CD14-positive monocyte (primary cell): ENCODE measurements around the gene EMILIN2. TPM values are rescaled to one million over a fixed set of nuclear protein-coding genes. Genes with fewer than 3 reads are reported as not detected.
"Not testable (repeated sequence)": the region's sequence is repeated elsewhere in the genome, so short reads cannot be mapped to it uniquely, and the experiment has no call there.

Source experiments
- DNase-seq, 3 donors: peaks; one replicate each; pipeline ENCODE4 v3.0.0-alpha.2; 2011 to 2022
- H2AFZ ChIP-seq: 2 replicates; pipeline ENCODE4 v1.6.0; 2012; ENCODE audit warnings: mild to moderate bottlenecking, low read depth, low read length, inconsistent platforms; ENCODE audit not compliant: insufficient read depth, poor library complexity, severe bottlenecking
- H3K27ac ChIP-seq, 2 donors: 1 replicate in 1 of 2; 2 replicates in 1 of 2; pipeline ENCODE4 v1.5.1; 2012 to 2013; ENCODE audit warnings: low read length in 2 of 2, control low read depth in 1 of 2, inconsistent platforms in 1 of 2, low read depth in 1 of 2, mild to moderate bottlenecking in 1 of 2
- H3K27me3 ChIP-seq, 2 donors: one replicate each; pipeline versions ENCODE4 v1.6.0 to v1.6.1; 2011 to 2013; ENCODE audit warnings: low read length in 2 of 2; ENCODE audit not compliant: control insufficient read depth in 2 of 2, insufficient read depth in 2 of 2
- H3K36me3 ChIP-seq, 2 donors: replicated peaks in 1 of 2; 1 replicate in 1 of 2; 2 replicates in 1 of 2; pipeline versions ENCODE4 v1.5.1 to v1.6.1; 2012 to 2013; ENCODE audit warnings: low read length in 2 of 2, control low read depth in 1 of 2, inconsistent platforms in 1 of 2, mild to moderate bottlenecking in 1 of 2; ENCODE audit not compliant: insufficient read depth in 2 of 2, control insufficient read depth in 1 of 2
- H3K4me1 ChIP-seq, 2 donors: 1 replicate in 1 of 2; 2 replicates in 1 of 2; pipeline versions ENCODE4 v1.5.1 to v1.6.1; 2012 to 2013; ENCODE audit warnings: low read length in 2 of 2, control low read depth in 1 of 2, inconsistent platforms in 1 of 2, mild to moderate bottlenecking in 1 of 2, moderate library complexity in 1 of 2; ENCODE audit not compliant: insufficient read depth in 2 of 2, control insufficient read depth in 1 of 2
- H3K4me2 ChIP-seq: replicated peaks from 2 replicates; pipeline ENCODE3; 2012; ENCODE audit warnings: low read length, moderate library complexity, mild to moderate bottlenecking; ENCODE audit not compliant: poor library complexity, severe bottlenecking; ENCODE audit errors: extremely low read depth
- H3K4me3 ChIP-seq, 3 experiments: fragments of 200-600 bp in 1 of 3; sonication (generic) in 1 of 3; replicated peaks in 1 of 3; 1 replicate in 2 of 3; 2 replicates in 1 of 3; pipeline ENCODE4 v1.5.1; 2011 to 2013; ENCODE audit warnings: low read length in 3 of 3, mild to moderate bottlenecking in 3 of 3, control low read depth in 2 of 3, low read depth in 2 of 3, inconsistent platforms in 1 of 3, moderate library complexity in 1 of 3
- H3K79me2 ChIP-seq: 2 replicates; pipeline ENCODE4 v1.6.0; 2012; ENCODE audit warnings: mild to moderate bottlenecking, control low read depth, inconsistent platforms, low read length, moderate library complexity; ENCODE audit not compliant: insufficient read depth
- H3K9ac ChIP-seq: 2 replicates; pipeline ENCODE4 v1.6.0; 2017; ENCODE audit warnings: low read length, mild to moderate bottlenecking; ENCODE audit not compliant: insufficient read depth, poor library complexity, severe bottlenecking
- H3K9me3 ChIP-seq, 2 donors: replicated peaks in 1 of 2; 1 replicate in 1 of 2; 2 replicates in 1 of 2; pipeline versions ENCODE4 v1.5.1 to v1.6.1; 2012 to 2013; ENCODE audit warnings: low read length in 2 of 2, control low read depth in 1 of 2; ENCODE audit not compliant: control insufficient read depth in 1 of 2, insufficient read depth in 1 of 2
- H4K20me1 ChIP-seq: 2 replicates; pipeline ENCODE4 v1.6.0; 2012; ENCODE audit warnings: mild to moderate bottlenecking, low read length, control low read depth, moderate library complexity; ENCODE audit not compliant: insufficient read depth
- H3K27ac Mint-ChIP-seq, 7 donors: one replicate each; pipeline ENCODE4 v1.8.0; 2020; ENCODE audit warnings: mild to moderate bottlenecking in 7 of 7, mixed read lengths in 7 of 7, moderate library complexity in 6 of 7, inconsistent platforms in 2 of 7
- H3K27me3 Mint-ChIP-seq, 3 donors: one replicate each; pipeline ENCODE4 v1.8.0; 2021 to 2022; ENCODE audit warnings: low read depth in 3 of 3, mild to moderate bottlenecking in 3 of 3, mixed read lengths in 3 of 3, moderate library complexity in 3 of 3, inconsistent platforms in 1 of 3
- H3K36me3 Mint-ChIP-seq, 2 donors: one replicate each; pipeline ENCODE4 v1.8.0; 2020; ENCODE audit warnings: mixed read lengths in 2 of 2, inconsistent platforms in 1 of 2, mild to moderate bottlenecking in 1 of 2
- H3K4me1 Mint-ChIP-seq: one replicate; pipeline ENCODE4 v1.8.0; 2020; ENCODE audit warnings: mild to moderate bottlenecking, mixed read lengths
- H3K4me3 Mint-ChIP-seq, 2 donors: one replicate each; pipeline ENCODE4 v1.8.0; 2020; ENCODE audit warnings: mild to moderate bottlenecking in 2 of 2, mixed read lengths in 2 of 2, moderate library complexity in 1 of 2
- H3K9me3 Mint-ChIP-seq, 7 donors: one replicate each; pipeline ENCODE4 v1.8.0; 2020 to 2022; ENCODE audit warnings: mixed read lengths in 7 of 7, mild to moderate bottlenecking in 6 of 7, moderate library complexity in 6 of 7, inconsistent platforms in 2 of 7
- CTCF ChIP-seq: fragments of 200-600 bp; IDR thresholded peaks from one replicate; pipeline ENCODE4 v1.8.0; 2022; ENCODE audit warnings: antibody characterized with exemption, mild to moderate bottlenecking
- WGBS: methylation state at CpG from one replicate; pipeline ENCODE4 v1.1.5; 2013; ENCODE audit warnings: missing lambda C conversion rate; ENCODE audit not compliant: insufficient coverage; 5-methylcytosine and 5-hydroxymethylcytosine counted together
- intact Hi-C, 2 donors: fragments of 100-400 bp; cut with micrococcal nuclease; formaldehyde crosslinking; loops; one replicate each; pipeline versions ENCODE4 v1.15.0 to v1.15.1; 2023
- polyA plus RNA-seq, 3 donors: library from polyadenylated mRNA; depleted of rRNA in 1 of 3; unstranded in 2 of 3; stranded (reverse) in 1 of 3; fragments of 300-500 nt in 2 of 3; fragments of >200 nt in 1 of 3; fragmentation: Illumina TruSeq in 2 of 3; gene quantifications; 1 replicate in 2 of 3; 2 replicates in 1 of 3; pipeline ENCODE4 v1.2.3, GENCODE V29; 2012 to 2021

Gene EMILIN2
- polyA plus RNA-seq, 3 donors, result 30.5 to 43.2 (median 33.8) TPM

DNA sequence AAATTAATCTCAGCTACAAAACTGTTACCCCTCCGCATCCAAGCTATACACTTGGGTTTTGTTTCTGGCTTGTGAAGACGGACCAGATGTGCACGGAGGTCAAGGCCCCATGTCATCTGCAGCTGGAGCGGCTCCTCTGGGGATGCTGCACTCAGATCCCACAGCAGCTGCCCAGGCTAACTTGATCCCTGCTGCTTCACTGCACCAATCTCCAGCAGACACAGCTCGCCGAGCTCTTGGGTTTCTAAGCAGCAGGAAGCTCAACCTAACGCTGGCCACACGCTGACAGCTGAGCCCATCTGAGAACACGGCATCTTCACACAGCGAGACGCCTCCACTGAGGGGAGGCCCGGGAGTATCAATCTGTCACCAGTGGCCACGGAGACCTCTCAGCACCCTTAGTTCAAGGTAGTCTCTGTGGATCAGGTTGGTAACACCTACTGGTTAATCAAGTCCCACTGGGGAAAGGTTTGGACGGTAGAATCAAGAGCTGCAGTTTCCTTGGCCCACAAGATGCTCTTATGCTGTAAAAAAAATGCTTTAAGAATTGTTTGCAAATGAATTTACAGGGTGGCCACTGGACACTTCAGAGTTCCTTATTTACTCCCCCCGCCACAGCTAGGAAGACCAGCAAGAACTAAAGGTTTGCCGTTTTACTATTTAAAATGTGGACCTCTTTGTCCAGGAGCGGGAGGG lies 67.5 kb downstream of the EMILIN2 start:
- 94% methylated on average over 17 of the region's 17 CpGs for WGBS
- no peaks in the 10 kb centered on the region for H3K27me3 ChIP-seq
- H3K27ac Mint-ChIP-seq, result peak overlapping the region in 2 of 7 donors; percentile 18 to 50
- no peaks in the 10 kb centered on the region for H3K9me3 ChIP-seq
- no peak overlapping the region for H2AFZ ChIP-seq
- H3K27ac ChIP-seq, result peak overlapping the region in 1 of 2 donors; percentile 4
- H3K4me3 ChIP-seq, result no peak overlapping the region
- no peaks in the 10 kb centered on the region for H3K9me3 Mint-ChIP-seq
- intact Hi-C loops, result no loop called here
- H3K4me1 Mint-ChIP-seq, result peaks cover 14% of the 10 kb centered on the region
- no peak overlapping the region for H3K4me3 Mint-ChIP-seq
- peaks cover 99% of the 10 kb centered on the region for H4K20me1 ChIP-seq
- no peak overlapping the region for H3K9ac ChIP-seq
- H3K4me1 ChIP-seq, result no peaks in the 10 kb centered on the region
- peaks cover 96 to 100% of the 10 kb centered on the region in 2 donors for H3K36me3 ChIP-seq
- TF ChIP-seq CTCF, result no peak
- H3K27me3 Mint-ChIP-seq, result no peaks in the 10 kb centered on the region
- no peak overlapping the region for H3K4me2 ChIP-seq
- DNase-seq, result no peak
- peaks cover 83 to 96% of the 10 kb centered on the region in 2 donors for H3K36me3 Mint-ChIP-seq
- H3K79me2 ChIP-seq, result peaks cover 27% of the 10 kb centered on the region

GRCh38 chr18:2914881-2915240 lies 68.1 kb downstream of the EMILIN2 start:
- no peaks in the 10 kb centered on the region for H3K9me3 ChIP-seq
- H3K27ac ChIP-seq, result peak overlapping the region in 1 of 2 donors; percentile 4
- intact Hi-C loops, result no loop called here
- Mint-ChIP-seq H3K4me1 (peaks cover 14% of the 10 kb centered on the region), H3K36me3 (peaks cover 83 to 96% of the 10 kb centered on the region in 2 donors), H3K27me3 (no peaks in the 10 kb centered on the region), H3K4me3 (no peak overlapping the region), H3K27ac (peak overlapping the region in 3 of 7 donors; percentile 18 to 64 (median 37)), H3K9me3 (no peaks in the 10 kb centered on the region)
- TF ChIP-seq CTCF, result no peak
- no peak overlapping the region for H2AFZ ChIP-seq
- WGBS, result 99% methylated on average over 9 of the region's 11 CpGs
- peaks cover 99% of the 10 kb centered on the region for H4K20me1 ChIP-seq
- no peak for DNase-seq
- H3K4me3 ChIP-seq, result no peak overlapping the region
- no peaks in the 10 kb centered on the region for H3K4me1 ChIP-seq
- no peak overlapping the region for H3K4me2 ChIP-seq
- H3K27me3 ChIP-seq, result no peaks in the 10 kb centered on the region
- H3K9ac ChIP-seq, result no peak overlapping the region
- peaks cover 22% of the 10 kb centered on the region for H3K79me2 ChIP-seq
- H3K36me3 ChIP-seq, result peaks cover 96 to 100% of the 10 kb centered on the region in 2 donors

GRCh38 chr18:2915486-2915885 lies 68.7 kb downstream of the EMILIN2 start:
- H3K4me3 Mint-ChIP-seq, intact Hi-C loops, H3K9ac ChIP-seq, H3K4me2 ChIP-seq, H3K4me3 ChIP-seq, H3K27me3 Mint-ChIP-seq, H2AFZ ChIP-seq, H3K9me3 ChIP-seq, DNase-seq, H3K27ac Mint-ChIP-seq, H3K4me1 ChIP-seq, H3K9me3 Mint-ChIP-seq, H3K27me3 ChIP-seq: not testable (repeated sequence)
- Mint-ChIP-seq H3K4me1 (peaks cover 14% of the 10 kb centered on the region), H3K36me3 (peaks cover 86 to 96% of the 10 kb centered on the region in 2 donors)
- WGBS, result 87% methylated on average over 7 of the region's 16 CpGs
- Histone ChIP-seq H4K20me1 (peaks cover 99% of the 10 kb centered on the region), H3K36me3 (peaks cover 96 to 100% of the 10 kb centered on the region in 2 donors), H3K79me2 (peaks cover 16% of the 10 kb centered on the region), H3K27ac (peak overlapping the region in 1 of 2 donors; percentile 60)
